NT2/D1 (cell line): ENCODE results near the gene PLCD1.
"Not testable (repeated sequence)": the region's sequence is repeated elsewhere in the genome, so short reads cannot be mapped to it uniquely, and the experiment has no call there.

Experiments
- DNase-seq: peaks from one replicate; pipeline ENCODE4 v3.0.0-alpha.2; 2011; ENCODE audit warnings: low read depth, low spot score
- H3K27me3 ChIP-seq: 2 replicates; pipeline ENCODE4 v1.6.0; 2011; ENCODE audit warnings: mild to moderate bottlenecking; ENCODE audit not compliant: insufficient read length, insufficient read depth
- H3K36me3 ChIP-seq: 2 replicates; pipeline ENCODE4 v1.6.1; 2011; ENCODE audit warnings: mild to moderate bottlenecking, low read length, mixed read lengths; ENCODE audit not compliant: insufficient read depth, insufficient read length
- H3K4me1 ChIP-seq: 2 replicates; pipeline ENCODE4 v1.5.1; 2011; ENCODE audit not compliant: insufficient read depth, insufficient read length
- H3K4me3 ChIP-seq: 2 replicates; pipeline ENCODE4 v1.5.1; 2011; ENCODE audit warnings: low read depth; ENCODE audit not compliant: insufficient read length
- H3K9ac ChIP-seq: 2 replicates; pipeline ENCODE4 v1.6.0; 2011; ENCODE audit warnings: low read depth; ENCODE audit not compliant: insufficient read length
- H3K9me3 ChIP-seq: 2 replicates; pipeline ENCODE4 v1.5.1; 2011; ENCODE audit warnings: mild to moderate bottlenecking, low read length; ENCODE audit not compliant: insufficient read depth
- SUZ12 ChIP-seq: IDR thresholded peaks from 2 replicates; pipeline ENCODE4 v1.6.1; 2011; ENCODE audit not compliant: insufficient read length, insufficient read depth; ENCODE audit errors: extremely low read depth
- YY1 ChIP-seq: IDR thresholded peaks from 2 replicates; pipeline ENCODE4 v1.6.1; 2011; ENCODE audit not compliant: insufficient read length, insufficient read depth
- ZNF274 ChIP-seq: IDR thresholded peaks from 2 replicates; pipeline ENCODE4 v1.6.1; 2011; ENCODE audit warnings: mild to moderate bottlenecking, low read depth, low read length

Gene PLCD1

GRCh38 chr3:38059148-38059547, 29.7 kb upstream of the PLCD1 start:
- no peaks in the 10 kb centered on the region for H3K36me3 ChIP-seq
- TF ChIP-seq SUZ12 (no peak), YY1 (no peak), ZNF274 (no peak)
- H3K4me1 ChIP-seq, result no peaks in the 10 kb centered on the region
- H3K4me3 ChIP-seq, result no peak overlapping the region
- no peak overlapping the region for H3K9ac ChIP-seq
- 0 out of 2 replicates have a peak, but pooled peaks cover 3% of the 10 kb centered on the region for H3K9me3 ChIP-seq
- DNase-seq, result no peak
- no peaks in the 10 kb centered on the region for H3K27me3 ChIP-seq

- Histone ChIP-seq H3K36me3 (no peaks in the 10 kb centered on the region), H3K27me3 (no peaks in the 10 kb centered on the region), H3K9me3 (peaks cover 15% of the 10 kb centered on the region; the same call in 1 of the 2 replicates), H3K9ac (no peak overlapping the region), H3K4me1 (no peaks in the 10 kb centered on the region), H3K4me3 (no peak overlapping the region)
- DNase-seq, result no peak
- no peak for TF ChIP-seq YY1
- no peak for TF ChIP-seq SUZ12
- TF ChIP-seq ZNF274, result no peak
Measured at GRCh38 chr3:38054499-38055001, 25.1 kb upstream of the PLCD1 start.

GRCh38 chr3:38053813-38054498, 24.5 kb upstream of the PLCD1 start:
- H3K4me3 ChIP-seq, H3K36me3 ChIP-seq, DNase-seq, H3K27me3 ChIP-seq, H3K4me1 ChIP-seq, H3K9ac ChIP-seq: not testable (repeated sequence)
- H3K9me3 ChIP-seq, result peaks cover 15% of the 10 kb centered on the region; the same call in 1 of the 2 replicates

- not testable (repeated sequence) for H3K36me3 ChIP-seq, H3K9ac ChIP-seq, H3K4me1 ChIP-seq, H3K4me3 ChIP-seq, H3K27me3 ChIP-seq, DNase-seq
- peaks cover 15% of the 10 kb centered on the region; the same call in 1 of the 2 replicates for H3K9me3 ChIP-seq
Measured at GRCh38 chr3:38053286-38053685, 23.8 kb upstream of the PLCD1 start.

GRCh38 chr3:38051131-38051530, 21.7 kb upstream of the PLCD1 start:
- Histone ChIP-seq H3K27me3 (no peaks in the 10 kb centered on the region), H3K9ac (no peak overlapping the region), H3K4me3 (no peak overlapping the region), H3K4me1 (no peaks in the 10 kb centered on the region), H3K36me3 (no peaks in the 10 kb centered on the region), H3K9me3 (peaks cover 15% of the 10 kb centered on the region; the same call in 1 of the 2 replicates)
- no peak for DNase-seq
- TF ChIP-seq SUZ12, result no peak
- TF ChIP-seq YY1, result no peak
- no peak for TF ChIP-seq ZNF274

- DNase-seq, result no peak
- no peak for TF ChIP-seq SUZ12
- no peak for TF ChIP-seq YY1
- H3K36me3 ChIP-seq, result no peaks in the 10 kb centered on the region
- peaks cover 4% of the 10 kb centered on the region for H3K27me3 ChIP-seq
- H3K4me3 ChIP-seq, result no peak overlapping the region
- no peaks in the 10 kb centered on the region for H3K4me1 ChIP-seq
- no peak overlapping the region for H3K9ac ChIP-seq
- H3K9me3 ChIP-seq, result peaks cover 15% of the 10 kb centered on the region; the same call in 1 of the 2 replicates
Measured at GRCh38 chr3:38049358-38050126, 20.1 kb upstream of the PLCD1 start.

GRCh38 chr3:38047896-38048295, 18.5 kb upstream of the PLCD1 start:
- H3K4me1 ChIP-seq, result no peaks in the 10 kb centered on the region
- peaks cover 15% of the 10 kb centered on the region; the same call in 1 of the 2 replicates for H3K9me3 ChIP-seq
- no peaks in the 10 kb centered on the region for H3K36me3 ChIP-seq
- no peak overlapping the region for H3K4me3 ChIP-seq
- DNase-seq, result no peak
- TF ChIP-seq ZNF274 (no peak), YY1 (no peak), SUZ12 (no peak)
- H3K9ac ChIP-seq, result no peak overlapping the region
- peaks cover 4% of the 10 kb centered on the region for H3K27me3 ChIP-seq
